Neuronal stem cell (in vitro differentiated cells): ENCODE measurements around the gene ACYP1. TPM values are rescaled to one million over a fixed set of nuclear protein-coding genes. Genes with fewer than 3 reads are reported as not detected.

Experiments
- DNase-seq: peaks from one replicate; pipeline ENCODE4 v3.0.0-alpha.2; 2013; ENCODE audit warnings: low spot score
- H2AFZ ChIP-seq: one replicate; pipeline ENCODE4 v1.6.1; 2013; ENCODE audit warnings: mild to moderate bottlenecking, low read length, inconsistent platforms
- H2AK5ac ChIP-seq: 2 replicates; pipeline ENCODE4 v1.6.1; 2013; ENCODE audit warnings: low read depth, mild to moderate bottlenecking, inconsistent platforms, low read length, moderate library complexity, mixed read lengths
- H2BK120ac ChIP-seq: 2 replicates; pipeline ENCODE4 v1.6.1; 2013; ENCODE audit warnings: low read depth, mild to moderate bottlenecking, inconsistent platforms, low read length, moderate library complexity, mixed read lengths
- H2BK12ac ChIP-seq: one replicate; pipeline ENCODE4 v1.6.1; 2013; ENCODE audit warnings: low read length, inconsistent platforms
- H2BK15ac ChIP-seq: 2 replicates; pipeline ENCODE4 v1.6.1; 2013; ENCODE audit warnings: mild to moderate bottlenecking, low read length, inconsistent platforms, mixed read lengths
- H2BK5ac ChIP-seq: one replicate; pipeline ENCODE4 v1.6.1; 2013; ENCODE audit warnings: inconsistent platforms, mild to moderate bottlenecking, low read length, moderate library complexity
- H3K14ac ChIP-seq: one replicate; pipeline ENCODE4 v1.6.1; 2013; ENCODE audit warnings: low read length, inconsistent platforms
- H3K18ac ChIP-seq: 2 replicates; pipeline ENCODE4 v1.6.1; 2013; ENCODE audit warnings: low read length, inconsistent platforms
- H3K23ac ChIP-seq: 2 replicates; pipeline ENCODE4 v1.6.1; 2013; ENCODE audit warnings: low read depth, mild to moderate bottlenecking, mixed read lengths, low read length, inconsistent platforms; ENCODE audit not compliant: poor library complexity
- H3K27ac ChIP-seq: replicated peaks from 3 replicates; pipeline ENCODE4 v1.5.1; 2013; ENCODE audit warnings: low read length, inconsistent platforms
- H3K27me3 ChIP-seq, 3 experiments: 2 replicates each; pipeline ENCODE4 v1.6.1; 2013; ENCODE audit warnings: low read length in 3 of 3, mild to moderate bottlenecking in 2 of 3, inconsistent platforms in 1 of 3, low read depth in 1 of 3, mixed read lengths in 1 of 3, moderate library complexity in 1 of 3; ENCODE audit not compliant: control insufficient read depth in 3 of 3, insufficient read depth in 3 of 3
- H3K36me3 ChIP-seq, 2 donors: replicated peaks in 1 of 2; 2 replicates each; pipeline ENCODE4 v1.6.1; 2013; ENCODE audit warnings: low read length in 2 of 2; ENCODE audit not compliant: control insufficient read depth in 2 of 2, insufficient read depth in 2 of 2
- H3K4ac ChIP-seq: 2 replicates; pipeline ENCODE4 v1.6.1; 2013; ENCODE audit warnings: inconsistent platforms, mild to moderate bottlenecking, low read length, moderate library complexity
- H3K4me1 ChIP-seq, 2 donors: 1 replicate in 1 of 2; 2 replicates in 1 of 2; pipeline ENCODE4 v1.6.1; 2013; ENCODE audit warnings: low read length in 2 of 2, low read depth in 1 of 2; ENCODE audit not compliant: control insufficient read depth in 2 of 2, insufficient read depth in 1 of 2
- H3K4me2 ChIP-seq: one replicate; pipeline ENCODE4 v1.6.1; 2013; ENCODE audit warnings: mild to moderate bottlenecking, low read length, inconsistent platforms; ENCODE audit not compliant: insufficient read depth, poor library complexity, severe bottlenecking
- H3K4me3 ChIP-seq, 2 donors: 2 replicates each; pipeline ENCODE4 v1.5.1; 2013; ENCODE audit warnings: low read length in 2 of 2, mild to moderate bottlenecking in 2 of 2, inconsistent platforms in 1 of 2, moderate library complexity in 1 of 2
- H3K79me1 ChIP-seq: one replicate; pipeline ENCODE4 v1.6.1; 2013; ENCODE audit warnings: low read depth, mild to moderate bottlenecking, inconsistent platforms, low read length, moderate library complexity
- H3K9ac ChIP-seq: one replicate; pipeline ENCODE4 v1.6.1; 2013; ENCODE audit warnings: mild to moderate bottlenecking, low read depth, low read length, inconsistent platforms; ENCODE audit not compliant: poor library complexity
- H3K9me3 ChIP-seq, 2 donors: replicated peaks in 1 of 2; 2 replicates each; pipeline versions ENCODE3 to v1.6.1; 2013; ENCODE audit warnings: low read length in 2 of 2, mild to moderate bottlenecking in 2 of 2, inconsistent platforms in 1 of 2, low read depth in 1 of 2, mixed read lengths in 1 of 2, moderate library complexity in 1 of 2; ENCODE audit not compliant: control insufficient read depth in 2 of 2, insufficient read depth in 1 of 2
- H4K8ac ChIP-seq: one replicate; pipeline ENCODE4 v1.6.1; 2013; ENCODE audit warnings: low read depth, mild to moderate bottlenecking, inconsistent platforms, low read length, moderate library complexity
- H4K91ac ChIP-seq: one replicate; pipeline ENCODE4 v1.6.1; 2013; ENCODE audit warnings: low read length, low read depth, mild to moderate bottlenecking, inconsistent platforms; ENCODE audit not compliant: poor library complexity
- WGBS, 2 donors: extraction: QIAGEN DNeasy Blood & Tissue Kit; methylation state at CpG; one replicate each; pipeline ENCODE4 v1.1.7; 2013; ENCODE audit warnings: missing lambda C conversion rate in 2 of 2, mixed read lengths in 1 of 2; ENCODE audit not compliant: insufficient read length in 2 of 2, insufficient replicate concordance in 1 of 2; ENCODE audit errors: extremely low coverage in 2 of 2; 5-methylcytosine and 5-hydroxymethylcytosine counted together
- polyA plus RNA-seq, 2 experiments: library from polyadenylated mRNA; stranded (reverse); fragments of 200-250 nt; gene quantifications; one replicate each; pipeline ENCODE4 v1.2.3, GENCODE V29; 2013

The ACYP1 gene
- 71.8 TPM for polyA plus RNA-seq (2013, experiment 1 of 2)
- 69.0 TPM for polyA plus RNA-seq (2013, experiment 2 of 2)

DNA sequence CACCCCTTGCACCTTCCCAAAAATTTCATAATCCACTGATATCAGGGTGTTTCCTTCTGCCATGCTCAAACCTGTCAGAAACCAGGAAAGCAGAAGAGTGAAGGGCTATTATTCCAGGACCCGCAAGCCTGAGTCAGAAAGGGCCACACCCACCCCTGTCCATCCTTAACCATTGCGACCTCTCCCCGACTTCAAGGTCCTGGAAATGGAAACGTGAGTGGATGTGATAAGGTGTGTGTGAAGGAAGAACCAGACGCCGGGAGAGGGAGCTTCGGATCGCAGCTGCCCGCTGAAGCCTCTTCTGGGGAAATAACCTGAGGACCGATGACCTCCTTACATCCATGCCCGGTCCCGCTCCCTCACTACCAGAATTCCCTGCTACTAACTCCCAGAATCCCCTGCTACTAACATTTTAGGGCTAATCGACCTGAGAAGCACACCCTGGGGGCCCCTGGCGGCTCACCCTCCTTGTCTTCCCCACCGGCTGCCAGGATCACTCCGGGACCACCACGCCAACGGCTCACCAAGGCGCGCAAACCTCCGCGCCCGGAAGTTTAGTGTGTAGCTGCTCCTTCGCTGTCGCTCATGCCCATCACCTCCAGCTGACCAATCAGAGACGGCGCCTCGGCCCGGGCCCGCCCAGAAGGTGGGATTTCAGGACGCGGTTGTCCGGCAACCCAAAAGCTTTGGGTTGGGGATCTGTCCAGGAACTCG is at the start of gene ACYP1:
TSS of gene ACYP1 (minus strand) at position 534 of the 714 bp plus-strand sequence. CDS start at position 63, 471 bp downstream.
- Histone ChIP-seq H4K91ac (no peak within 1 kb of the TSS), H2BK15ac (no peak within 1 kb of the TSS), H2BK5ac (no peak within 1 kb of the TSS), H2AK5ac (no peak within 1 kb of the TSS), H4K8ac (no peak within 1 kb of the TSS), H3K14ac (no peak within 1 kb of the TSS), H3K36me3 (peaks cover 0 to 29% of the 10 kb centered on the region in 2 donors), H3K4ac (no peak within 1 kb of the TSS), H3K4me1 (peaks cover 7 to 11% of the 10 kb centered on the region in 2 donors), H3K9ac (peak within 1 kb of the TSS; percentile 82), H2BK120ac (no peak within 1 kb of the TSS), H2BK12ac (no peak within 1 kb of the TSS), H3K4me3 (peak within 1 kb of the TSS; percentile 85 to 88), H3K18ac (peak within 1 kb of the TSS; percentile 68), H3K9me3 (peaks cover 0 to 23% of the 10 kb centered on the region in 2 donors), H3K23ac (no peak within 1 kb of the TSS), H3K79me1 (peaks cover 6% of the 10 kb centered on the region), H3K27ac (no peak within 1 kb of the TSS), H3K27me3 (peaks cover 0 to 5% (median 0%) of the 10 kb centered on the region in 3 experiments), H2AFZ (peak within 1 kb of the TSS; percentile 94), H3K4me2 (peak within 1 kb of the TSS; percentile 80)
- no CpG with 5 or more reads among the region's 34 CpGs for WGBS, 2 donors
- peak; percentile 90 for DNase-seq

DNA sequence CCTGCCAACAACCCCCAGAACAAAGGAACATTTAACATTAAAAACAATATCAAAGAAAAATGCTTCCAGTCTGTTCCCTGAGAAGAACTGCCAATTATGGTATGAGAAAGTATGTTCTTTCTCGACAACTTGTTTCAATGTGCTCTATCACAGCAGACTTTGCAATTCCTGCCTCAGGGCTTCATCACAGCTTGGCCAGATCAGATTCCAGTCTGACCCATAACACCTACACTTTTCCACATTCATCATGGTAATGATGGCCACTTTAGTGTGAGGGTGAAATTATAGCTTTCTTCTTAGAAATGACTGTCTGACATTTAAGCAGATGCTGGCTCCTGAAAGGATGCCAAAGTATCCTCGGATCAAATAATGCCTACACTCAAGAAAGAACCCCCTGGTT is 46.1 kb upstream of the ACYP1 start:
- WGBS, 2 donors, result no CpG with 5 or more reads among the region's 2 CpGs
- H3K4me3 ChIP-seq, result no peak overlapping the region
- no peak overlapping the region for H3K23ac ChIP-seq
- H4K91ac ChIP-seq, result no peak overlapping the region
- H3K36me3 ChIP-seq, result peaks cover 41 to 91% of the 10 kb centered on the region in 2 donors
- H3K4ac ChIP-seq, result no peak overlapping the region
- no peak overlapping the region for H3K27ac ChIP-seq
- H2BK5ac ChIP-seq, result no peak overlapping the region
- no peak overlapping the region for H2AFZ ChIP-seq
- H3K27me3 ChIP-seq, result no peaks in the 10 kb centered on the region
- H2BK12ac ChIP-seq, result no peak overlapping the region
- H2BK120ac ChIP-seq, result no peak overlapping the region
- no peak for DNase-seq
- H3K9me3 ChIP-seq, result no peaks in the 10 kb centered on the region
- no peak overlapping the region for H4K8ac ChIP-seq
- H3K4me1 ChIP-seq, result no peaks in the 10 kb centered on the region
- H2AK5ac ChIP-seq, result no peak overlapping the region
- no peaks in the 10 kb centered on the region for H3K79me1 ChIP-seq
- no peak overlapping the region for H3K14ac ChIP-seq
- no peak overlapping the region for H3K9ac ChIP-seq
- H3K4me2 ChIP-seq, result no peak overlapping the region
- H2BK15ac ChIP-seq, result no peak overlapping the region
- no peak overlapping the region for H3K18ac ChIP-seq

DNA sequence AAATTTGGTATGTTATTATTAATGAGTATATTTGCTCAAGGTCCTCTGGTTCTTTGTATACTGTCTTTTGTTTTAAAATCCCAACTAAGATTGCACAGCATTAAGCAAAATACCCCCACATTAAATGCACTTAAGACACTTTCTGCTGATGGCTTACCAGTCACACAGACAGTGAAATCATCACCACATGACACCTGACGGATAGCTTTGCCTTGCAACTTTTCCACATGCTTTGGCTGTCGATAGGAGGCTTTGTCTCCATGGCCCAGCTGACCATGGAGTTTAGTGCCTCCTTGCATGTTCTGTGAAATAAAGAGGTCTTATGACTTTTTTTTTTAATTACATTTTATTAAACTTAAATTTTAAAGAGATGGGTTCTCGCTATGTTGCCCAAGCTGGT is 43.4 kb upstream of the ACYP1 start:
- no peaks in the 10 kb centered on the region for H3K4me1 ChIP-seq
- H2BK120ac ChIP-seq, result no peak overlapping the region
- H3K27ac ChIP-seq, result no peak overlapping the region
- no peaks in the 10 kb centered on the region for H3K27me3 ChIP-seq
- H3K4ac ChIP-seq, result no peak overlapping the region
- no peak overlapping the region for H3K4me3 ChIP-seq
- H2BK5ac ChIP-seq, result no peak overlapping the region
- H3K18ac ChIP-seq, result no peak overlapping the region
- H3K36me3 ChIP-seq, result peaks cover 31 to 78% of the 10 kb centered on the region in 2 donors
- no peak overlapping the region for H2BK12ac ChIP-seq
- H3K4me2 ChIP-seq, result no peak overlapping the region
- WGBS, 2 donors, result no CpG with 5 or more reads among the region's 3 CpGs
- no peak for DNase-seq
- no peak overlapping the region for H4K8ac ChIP-seq
- no peaks in the 10 kb centered on the region for H3K9me3 ChIP-seq
- H3K23ac ChIP-seq, result no peak overlapping the region
- no peak overlapping the region for H2AFZ ChIP-seq
- H3K14ac ChIP-seq, result no peak overlapping the region
- no peak overlapping the region for H2AK5ac ChIP-seq
- H2BK15ac ChIP-seq, result no peak overlapping the region
- no peaks in the 10 kb centered on the region for H3K79me1 ChIP-seq
- no peak overlapping the region for H3K9ac ChIP-seq
- no peak overlapping the region for H4K91ac ChIP-seq

DNA sequence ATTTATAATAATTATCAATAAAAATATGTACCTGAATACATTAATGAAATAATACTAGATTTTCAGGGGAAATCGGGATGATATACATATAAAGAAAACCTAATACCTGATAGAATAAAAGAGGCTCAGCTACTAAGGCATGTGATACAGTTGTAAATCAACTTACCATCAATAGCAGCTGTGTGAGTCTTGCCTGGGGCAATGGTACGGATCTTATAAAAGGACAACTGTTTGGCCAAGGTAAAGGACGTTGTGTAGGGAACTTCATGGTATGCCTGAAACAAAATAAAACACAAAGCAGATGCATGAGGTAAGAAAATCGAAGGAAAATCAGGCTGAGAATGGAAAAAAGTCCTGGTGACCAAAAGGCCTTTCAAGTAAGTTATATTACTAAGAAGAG is 37.7 kb upstream of the ACYP1 start:
- Histone ChIP-seq H4K91ac (no peak overlapping the region), H3K4me2 (no peak overlapping the region), H3K18ac (no peak overlapping the region), H3K79me1 (no peaks in the 10 kb centered on the region), H3K23ac (no peak overlapping the region), H2BK5ac (no peak overlapping the region), H2BK120ac (no peak overlapping the region), H3K9me3 (no peaks in the 10 kb centered on the region), H2AFZ (no peak overlapping the region), H4K8ac (no peak overlapping the region), H3K4me3 (no peak overlapping the region), H3K27ac (no peak overlapping the region), H2BK15ac (no peak overlapping the region), H3K27me3 (no peaks in the 10 kb centered on the region), H3K4me1 (peaks cover 0 to 4% of the 10 kb centered on the region in 2 donors), H3K9ac (no peak overlapping the region), H3K4ac (no peak overlapping the region), H2AK5ac (no peak overlapping the region), H3K36me3 (peaks cover 26 to 70% of the 10 kb centered on the region in 2 donors), H3K14ac (no peak overlapping the region), H2BK12ac (no peak overlapping the region)
- DNase-seq, result no peak
- WGBS, 2 donors, result no CpG with 5 or more reads among the region's 4 CpGs
